HG03442 (cell line): Measurements from ENCODE around the gene CD300LD.

Experiments used
- ATAC-seq: cut with Tn5 transposase; IDR thresholded peaks from one replicate; pipeline ENCODE4 v1.9.1; 2021; ENCODE audit warnings: mild to moderate bottlenecking, moderate library complexity; ENCODE audit not compliant: unreplicated experiment

CD300LD gene

GRCh38 chr17:74607221-74607620 lies 15.1 kb upstream of the CD300LD start:
- ATAC-seq = no peak

GRCh38 chr17:74606050-74606449 lies 14.0 kb upstream of the CD300LD start:
- ATAC-seq = no peak

- no peak for ATAC-seq
These were observed 13.3 kb upstream of the CD300LD start for GRCh38 chr17:74605361-74605760.

GRCh38 chr17:74604761-74605160 lies 12.7 kb upstream of the CD300LD start:
- no peak for ATAC-seq

- no peak for ATAC-seq
These were observed 12.1 kb upstream of the CD300LD start for GRCh38 chr17:74604200-74604599.

GRCh38 chr17:74603746-74604145 lies 11.7 kb upstream of the CD300LD start:
- no peak for ATAC-seq

GRCh38 chr17:74603037-74603635 lies 11.1 kb upstream of the CD300LD start:
- no peak for ATAC-seq

- ATAC-seq = no peak
These were observed 10.0 kb upstream of the CD300LD start for GRCh38 chr17:74601944-74602572.

GRCh38 chr17:74599448-74599939 lies 7.4 kb upstream of the CD300LD start:
- no peak for ATAC-seq

- no peak for ATAC-seq
These were observed 6.9 kb upstream of the CD300LD start for GRCh38 chr17:74599023-74599399.

GRCh38 chr17:74598346-74599022 lies 6.4 kb upstream of the CD300LD start:
- no peak for ATAC-seq

- no peak for ATAC-seq
These were observed 5.1 kb upstream of the CD300LD start for GRCh38 chr17:74597069-74597790.

- no peak for ATAC-seq
These were observed 3.1 kb upstream of the CD300LD start for GRCh38 chr17:74595037-74595750.

- no peak for ATAC-seq
These were observed 580 bp downstream of the CD300LD start for GRCh38 chr17:74591503-74591902.

GRCh38 chr17:74585711-74586110 lies 6.4 kb downstream of the CD300LD start:
- ATAC-seq = no peak

- ATAC-seq = no peak
These were observed 7.6 kb downstream of the CD300LD start for GRCh38 chr17:74584292-74585060.

- ATAC-seq = no peak
These were observed 9.4 kb downstream of the CD300LD start for GRCh38 chr17:74582633-74583032.

- no peak for ATAC-seq
These were observed 12.2 kb downstream of the CD300LD start for GRCh38 chr17:74579900-74580299.

- no peak for ATAC-seq
These were observed 13.1 kb downstream of the CD300LD start for GRCh38 chr17:74578979-74579378.

- no peak for ATAC-seq
These were observed 17.5 kb downstream of the CD300LD start for GRCh38 chr17:74574489-74575142.
